ENCODE results near the gene LSG1.

GRCh38 chr3:194642769-194643168, 29.2 kb downstream of the LSG1 start:
- TF ChIP-seq CTCF (conservative IDR thresholded peaks at IDR 0.05 in 1 of 2, IDR thresholded peaks at IDR 0.05 in 1 of 2; ENCODE audit: extremely low read depth in 1 of 2, insufficient read depth in 1 of 2, low read depth in 1 of 2, low read length in 2 of 2), result no peak
- TF ChIP-seq EZH2 (IDR thresholded peaks at IDR 0.05; ENCODE audit: borderline replicate concordance, low read length), result no peak

All from mammary epithelial cell (primary cell).